Cardiac muscle cell (in vitro differentiated cells and primary cell): Measurements from ENCODE around the gene ADGRL2. TPM values are rescaled to one million over a fixed set of nuclear protein-coding genes. Genes with fewer than 3 reads are reported as not detected.

Experiments
- DNase-seq, 2 donors: peaks; one replicate each; pipeline versions ENCODE4 v3.0.0 to v3.0.0-alpha.2; 2010 to 2017; ENCODE audit warnings: low read depth in 1 of 2, low spot score in 1 of 2
- H3K27ac ChIP-seq: fragments of 200-600 bp; sonication (generic); 2 replicates; pipeline ENCODE4 v1.5.1; 2016
- H3K27me3 ChIP-seq: fragments of 200-600 bp; sonication (generic); 2 replicates; pipeline ENCODE4 v1.6.0; 2016; ENCODE audit warnings: control low read depth
- H3K36me3 ChIP-seq: fragments of 200-600 bp; sonication (generic); 2 replicates; pipeline ENCODE4 v1.5.1; 2016; ENCODE audit warnings: control low read depth
- H3K4me1 ChIP-seq: fragments of 200-600 bp; sonication (generic); 2 replicates; pipeline ENCODE4 v1.8.1; 2017; ENCODE audit warnings: low read depth, mild to moderate bottlenecking, mixed run types
- H3K4me3 ChIP-seq: fragments of 200-600 bp; sonication (generic); 2 replicates; pipeline ENCODE4 v1.5.1; 2016; ENCODE audit warnings: mild to moderate bottlenecking
- H3K9me3 ChIP-seq: fragments of 200-600 bp; sonication (generic); 2 replicates; pipeline ENCODE4 v1.5.1; 2017; ENCODE audit warnings: low read depth, mild to moderate bottlenecking, control low read depth
- polyA plus RNA-seq: library from polyadenylated mRNA; unstranded; fragments of >200 nt; fragmentation: Nextera tagmentation; extraction: Ambion mirVana; gene quantifications from 2 replicates; pipeline ENCODE4 v1.2.1, GENCODE V29; 2016
- total RNA-seq: library from RNA; depleted of rRNA; stranded (reverse); fragments of >200 nt; gene quantifications from 2 replicates; pipeline ENCODE4 v1.2.3, GENCODE V29; 2016
- TF ChIP-seq, protein P1 (sequence below): IDR thresholded peaks from 2 replicates; pipeline ENCODE4 v1.5.1; 2012; ENCODE audit warnings: low read depth, mild to moderate bottlenecking, low read length

The ADGRL2 gene
- 58.3 and 70.3 TPM in 2 replicates for total RNA-seq
- polyA plus RNA-seq = 34.1 and 40.6 TPM in 2 replicates

DNA sequence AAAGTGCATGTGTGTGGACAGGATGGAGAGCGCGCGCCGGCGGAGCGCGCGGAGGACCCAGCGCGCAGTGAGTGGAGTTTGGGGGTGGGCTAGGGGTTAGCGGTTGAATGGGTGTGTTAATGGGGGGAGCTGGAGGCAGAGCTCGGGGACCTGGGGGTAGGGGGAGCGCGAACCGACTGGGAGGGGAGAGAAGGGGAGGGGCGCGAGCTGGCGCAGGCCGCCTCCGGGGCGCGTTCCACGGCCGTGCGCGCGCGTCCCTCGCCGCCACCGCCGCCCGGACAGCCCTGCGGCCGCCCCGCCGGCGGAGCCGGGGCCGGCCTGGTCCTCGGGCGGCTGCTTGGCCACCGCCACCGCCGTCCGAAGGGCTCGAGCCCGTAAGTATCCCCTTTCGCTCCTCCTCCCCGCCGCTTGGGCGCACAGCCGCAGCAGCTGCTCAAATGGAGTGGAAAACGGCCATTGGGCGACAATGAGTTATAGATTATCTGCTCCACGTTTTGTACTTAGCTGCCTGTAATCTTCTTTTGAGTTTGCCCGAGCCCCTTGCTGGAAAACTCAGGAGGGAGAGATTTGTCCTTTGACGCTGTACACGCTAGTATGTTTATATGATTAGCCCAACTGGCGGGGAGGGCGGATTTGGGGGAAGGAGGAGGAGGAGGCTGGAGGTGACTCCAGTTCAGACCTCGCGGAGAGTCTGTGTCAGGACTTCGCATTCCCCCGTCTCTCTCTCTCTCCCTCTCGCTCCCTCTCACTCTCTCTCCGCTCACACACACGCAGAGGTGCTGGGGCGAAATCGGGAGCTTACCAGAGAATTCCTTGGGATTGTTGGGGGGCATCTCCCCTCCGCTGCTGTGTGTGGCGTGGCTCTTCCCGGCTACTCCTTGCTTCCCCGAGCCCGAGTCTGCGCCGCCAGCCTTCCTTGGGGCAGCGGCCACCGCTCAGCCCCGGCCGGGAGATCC, at the start of gene ADGRL2:
Gene ADGRL2 (plus strand): TSS at position 240 of the 956 bp plus-strand sequence. CDS start 36,051 bp downstream, outside the sequence.
- Histone ChIP-seq H3K27ac (peak within 1 kb of the TSS; percentile 96), H3K4me1 (peaks cover 23% of the 10 kb centered on the region), H3K9me3 (no peaks in the 10 kb centered on the region), H3K27me3 (no peaks in the 10 kb centered on the region), H3K4me3 (peak within 1 kb of the TSS; percentile 94), H3K36me3 (no peaks in the 10 kb centered on the region)
- peak; percentile 89 to 94 for DNase-seq
- TF ChIP-seq, protein P1, sequence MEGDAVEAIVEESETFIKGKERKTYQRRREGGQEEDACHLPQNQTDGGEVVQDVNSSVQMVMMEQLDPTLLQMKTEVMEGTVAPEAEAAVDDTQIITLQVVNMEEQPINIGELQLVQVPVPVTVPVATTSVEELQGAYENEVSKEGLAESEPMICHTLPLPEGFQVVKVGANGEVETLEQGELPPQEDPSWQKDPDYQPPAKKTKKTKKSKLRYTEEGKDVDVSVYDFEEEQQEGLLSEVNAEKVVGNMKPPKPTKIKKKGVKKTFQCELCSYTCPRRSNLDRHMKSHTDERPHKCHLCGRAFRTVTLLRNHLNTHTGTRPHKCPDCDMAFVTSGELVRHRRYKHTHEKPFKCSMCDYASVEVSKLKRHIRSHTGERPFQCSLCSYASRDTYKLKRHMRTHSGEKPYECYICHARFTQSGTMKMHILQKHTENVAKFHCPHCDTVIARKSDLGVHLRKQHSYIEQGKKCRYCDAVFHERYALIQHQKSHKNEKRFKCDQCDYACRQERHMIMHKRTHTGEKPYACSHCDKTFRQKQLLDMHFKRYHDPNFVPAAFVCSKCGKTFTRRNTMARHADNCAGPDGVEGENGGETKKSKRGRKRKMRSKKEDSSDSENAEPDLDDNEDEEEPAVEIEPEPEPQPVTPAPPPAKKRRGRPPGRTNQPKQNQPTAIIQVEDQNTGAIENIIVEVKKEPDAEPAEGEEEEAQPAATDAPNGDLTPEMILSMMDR = no peak

DNA sequence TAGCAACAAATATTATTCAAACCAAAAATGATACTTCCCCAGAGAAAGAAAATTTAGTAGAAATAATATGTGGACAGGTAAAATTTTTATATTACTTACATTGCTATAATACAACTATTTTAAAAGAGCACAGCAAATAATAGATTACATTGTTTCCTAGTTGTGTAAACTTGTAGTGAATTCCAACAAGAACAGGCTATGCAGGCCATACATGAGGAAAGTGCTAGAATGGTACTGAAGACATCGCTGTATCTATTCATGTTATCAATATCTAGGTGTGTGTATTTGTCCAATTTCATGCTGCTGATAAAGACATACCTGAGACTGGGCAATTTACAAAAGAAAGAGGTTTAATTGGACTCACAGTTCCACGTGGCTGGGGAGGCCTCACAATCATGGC, 47.9 kb upstream of the ADGRL2 start:
- Histone ChIP-seq H3K36me3 (no peaks in the 10 kb centered on the region), H3K27me3 (no peaks in the 10 kb centered on the region), H3K4me1 (no peaks in the 10 kb centered on the region), H3K4me3 (no peak overlapping the region), H3K9me3 (no peaks in the 10 kb centered on the region), H3K27ac (no peak overlapping the region)
- DNase-seq = no peak
- TF ChIP-seq, protein P1 = no peak

DNA sequence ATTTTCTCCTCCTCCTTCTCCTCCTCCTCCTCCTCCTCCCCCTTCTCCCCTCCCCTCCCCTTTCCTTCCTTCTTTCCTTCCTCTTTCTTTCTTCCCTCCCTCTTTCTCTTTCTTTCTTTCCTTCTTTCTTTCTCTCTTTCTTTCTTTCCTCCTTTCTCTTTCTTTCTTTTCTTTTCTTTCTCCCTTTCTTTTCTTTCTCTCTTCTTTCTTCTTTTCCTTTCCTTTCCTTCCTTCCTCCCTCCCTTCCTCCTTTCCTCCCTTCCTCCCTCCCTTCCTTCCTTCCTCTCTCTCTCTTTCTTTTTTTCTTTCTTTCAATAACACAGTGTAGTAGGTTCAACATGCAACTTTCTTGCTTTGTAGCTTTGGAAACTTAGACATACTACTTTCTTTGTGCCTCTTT, 46.3 kb upstream of the ADGRL2 start:
- Histone ChIP-seq H3K36me3 (no peaks in the 10 kb centered on the region), H3K9me3 (no peaks in the 10 kb centered on the region), H3K4me3 (no peak overlapping the region), H3K4me1 (no peaks in the 10 kb centered on the region), H3K27ac (no peak overlapping the region), H3K27me3 (no peaks in the 10 kb centered on the region)
- TF ChIP-seq, protein P1 = no peak
- no peak for DNase-seq

DNA sequence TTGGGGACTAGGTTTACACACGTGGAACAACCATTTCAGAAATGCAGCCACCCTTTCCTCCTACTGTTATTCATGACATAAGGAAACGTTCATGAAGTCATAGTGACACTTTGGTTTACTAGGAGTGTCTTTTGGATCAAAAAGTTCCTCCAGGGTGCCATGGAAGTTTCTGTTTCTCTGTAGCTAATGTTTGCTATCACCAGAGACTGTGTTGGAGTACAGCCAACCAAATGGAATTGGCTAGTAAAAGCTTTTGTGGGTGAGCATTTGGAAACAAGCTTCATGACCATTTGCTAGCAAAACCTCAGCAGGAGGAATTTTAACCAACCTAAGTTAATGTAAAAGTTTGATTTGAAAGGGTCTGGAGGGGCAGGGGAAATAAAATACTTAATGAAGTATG, 43.9 kb upstream of the ADGRL2 start:
- H3K27ac ChIP-seq = no peak overlapping the region
- DNase-seq = peak in 1 of 2 donors; percentile 61
- H3K4me3 ChIP-seq = no peak overlapping the region
- no peaks in the 10 kb centered on the region for H3K36me3 ChIP-seq
- H3K9me3 ChIP-seq = no peaks in the 10 kb centered on the region
- no peaks in the 10 kb centered on the region for H3K4me1 ChIP-seq
- no peaks in the 10 kb centered on the region for H3K27me3 ChIP-seq
- TF ChIP-seq, protein P1 = no peak

DNA sequence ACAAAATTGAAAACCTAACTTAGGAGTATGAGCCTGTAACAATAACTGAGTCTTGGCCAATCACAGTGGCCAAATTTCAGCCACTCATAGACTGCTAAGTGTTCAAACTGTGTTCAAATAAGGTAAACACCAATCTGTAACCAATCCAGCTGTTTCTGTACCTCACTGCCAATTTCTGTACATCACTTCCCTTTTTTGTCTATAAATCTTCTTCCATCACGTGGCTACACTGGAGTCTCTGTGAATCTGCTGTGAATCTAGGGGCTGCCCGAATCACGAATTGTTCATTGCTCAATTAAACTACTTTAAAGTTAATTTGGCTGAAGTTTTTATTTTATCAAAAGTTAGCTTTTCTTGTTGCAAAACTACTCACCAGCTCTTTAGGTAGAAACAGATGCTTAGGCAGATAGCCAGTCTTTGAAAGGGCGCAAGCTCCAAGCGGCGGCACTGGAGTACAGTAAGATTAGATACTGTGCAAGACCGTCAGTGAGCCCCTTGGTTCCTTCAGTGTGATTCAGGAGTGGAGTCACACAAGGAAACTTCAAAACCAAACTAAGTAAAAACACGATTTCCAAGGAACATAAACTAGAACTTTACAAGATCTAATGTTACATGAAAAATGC, 43.2 kb upstream of the ADGRL2 start:
- H3K9me3 ChIP-seq = no peaks in the 10 kb centered on the region
- H3K36me3 ChIP-seq = no peaks in the 10 kb centered on the region
- H3K4me3 ChIP-seq = no peak overlapping the region
- no peak overlapping the region for H3K27ac ChIP-seq
- H3K4me1 ChIP-seq = no peaks in the 10 kb centered on the region
- no peaks in the 10 kb centered on the region for H3K27me3 ChIP-seq
- DNase-seq = peak in 1 of 2 donors; percentile 20
- TF ChIP-seq, protein P1 = no peak
